Measurements from ENCODE around the gene BCKDHA.
A peak's percentile ranks its signal among the peaks of the same experiment; 100 is the strongest.
"Not testable (repeated sequence)": the region's sequence is repeated elsewhere in the genome, so short reads cannot be mapped to it uniquely, and the experiment has no call there.

Gene BCKDHA

GRCh38 chr19:41427647-41428480 is 30.2 kb downstream of the BCKDHA start:
- peak; percentile 39 for DNase-seq

- DNase-seq: no peak
Measured at GRCh38 chr19:41428481-41428859, 30.9 kb downstream of the BCKDHA start.

- no peak for DNase-seq
Measured at GRCh38 chr19:41430922-41431321, 33.3 kb downstream of the BCKDHA start.

- DNase-seq: no peak
Measured at GRCh38 chr19:41431426-41432386, 34.1 kb downstream of the BCKDHA start.

GRCh38 chr19:41433171-41433570 is 35.6 kb downstream of the BCKDHA start:
- DNase-seq: no peak

GRCh38 chr19:41434450-41434849 is 36.8 kb downstream of the BCKDHA start:
- no peak for DNase-seq

GRCh38 chr19:41435376-41435775 is 37.8 kb downstream of the BCKDHA start:
- DNase-seq: not testable (repeated sequence)

GRCh38 chr19:41435936-41436673 is 38.5 kb downstream of the BCKDHA start:
- DNase-seq: no peak

GRCh38 chr19:41436674-41436951 is 39.0 kb downstream of the BCKDHA start:
- no peak for DNase-seq

GRCh38 chr19:41437944-41438574 is 40.4 kb downstream of the BCKDHA start:
- no peak for DNase-seq

GRCh38 chr19:41439441-41440222 is 42.0 kb downstream of the BCKDHA start, which contains the start of gene DMAC2:
Gene DMAC2 (minus strand): TSS chr19:41439912. CDS start chr19:41439899, 13 bp downstream.
- DNase-seq: peak; percentile 99

GRCh38 chr19:41441321-41441945 is 43.8 kb downstream of the BCKDHA start:
- no peak for DNase-seq

- DNase-seq: no peak
Measured at GRCh38 chr19:41442473-41443355, 45.1 kb downstream of the BCKDHA start, which contains the start of gene ERICH4. Gene ERICH4 (plus strand): TSS chr19:41443156. CDS start chr19:41443170, 14 bp downstream.

- no peak for DNase-seq
Measured at GRCh38 chr19:41443813-41444455, 46.3 kb downstream of the BCKDHA start.

GRCh38 chr19:41445575-41445974 is 48.0 kb downstream of the BCKDHA start:
- DNase-seq: no peak

- DNase-seq: no peak
Measured at GRCh38 chr19:41447732-41448332, 50.2 kb downstream of the BCKDHA start.

- DNase-seq: peak; percentile 89
Measured at GRCh38 chr19:41449079-41449864, 51.7 kb downstream of the BCKDHA start.

- DNase-seq: no peak
Measured at GRCh38 chr19:41449865-41450178, 52.2 kb downstream of the BCKDHA start.
